H1 (cell line): ENCODE data around the gene FAM50B. TPM values are rescaled to one million over a fixed set of nuclear protein-coding genes. Genes with fewer than 3 reads are reported as not detected.

Experiments
- CTCF ChIA-PET: fragments of 300-600 bp; sonication (Branson Sonifier 250); formaldehyde crosslinking; loops from one replicate; lab custom pipeline; 2021; ENCODE audit not compliant: partially characterized antibody; lab: Charles Lee
- POLR2A ChIA-PET: fragments of 300-600 bp; sonication (Branson Sonifier 250); formaldehyde crosslinking; loops from one replicate; lab custom pipeline; 2021; ENCODE audit warnings: inconsistent platforms; ENCODE audit not compliant: partially characterized antibody; lab: Charles Lee
- DNase-seq, 2 experiments: peaks; one replicate each; pipeline versions ENCODE4 v3.0.0 to v3.0.0-alpha.2; 2010 to 2022; ENCODE audit warnings: low spot score in 2 of 2, low read depth in 1 of 2, mixed read lengths in 1 of 2
- FAIRE-seq: peaks from 2 replicates; lab custom pipeline; 2011; peaks lifted over from hg19 to GRCh38; lab: Jason Lieb, UNC
- H2AFZ ChIP-seq: 2 replicates; pipeline ENCODE4 v1.8.1; 2012; ENCODE audit warnings: low read length, inconsistent platforms
- H2AK5ac ChIP-seq: 2 replicates; pipeline ENCODE4 v1.6.1; 2013; ENCODE audit warnings: low read depth, low read length
- H2BK120ac ChIP-seq: replicated peaks from 2 replicates; pipeline ENCODE3; 2013; ENCODE audit warnings: low read depth, low read length, inconsistent platforms
- H2BK12ac ChIP-seq: 2 replicates; pipeline ENCODE4 v1.6.1; 2013; ENCODE audit warnings: low read depth, low read length
- H2BK15ac ChIP-seq: 2 replicates; pipeline ENCODE4 v1.6.1; 2013; ENCODE audit warnings: low read length
- H2BK20ac ChIP-seq: 2 replicates; pipeline ENCODE4 v1.6.1; 2013; ENCODE audit warnings: low read length
- H2BK5ac ChIP-seq: 2 replicates; pipeline ENCODE4 v1.6.1; 2013; ENCODE audit warnings: low read depth, low read length
- H3K14ac ChIP-seq: 2 replicates; pipeline ENCODE4 v1.6.1; 2013; ENCODE audit warnings: inconsistent platforms; ENCODE audit not compliant: insufficient read length
- H3K18ac ChIP-seq: 2 replicates; pipeline ENCODE4 v1.6.1; 2013; ENCODE audit warnings: low read length; ENCODE audit errors: extremely low read depth
- H3K23ac ChIP-seq: 2 replicates; pipeline ENCODE4 v1.6.1; 2013; ENCODE audit warnings: inconsistent platforms; ENCODE audit not compliant: insufficient read length
- H3K23me2 ChIP-seq: 2 replicates; pipeline ENCODE4 v1.6.1; 2013; ENCODE audit warnings: low read depth, low read length
- H3K27ac ChIP-seq: 2 replicates; pipeline ENCODE4 v1.6.1; 2011; ENCODE audit warnings: low read depth, low read length, inconsistent platforms
- H3K27me3 ChIP-seq, 4 experiments: replicated peaks in 1 of 4; 1 replicate in 1 of 4; 2 replicates in 3 of 4; pipeline versions ENCODE4 v1.6.1 to v1.8.1; 2011 to 2013; ENCODE audit warnings: low read length in 3 of 4, mild to moderate bottlenecking in 3 of 4, inconsistent platforms in 2 of 4, mixed read lengths in 2 of 4, moderate library complexity in 1 of 4; ENCODE audit not compliant: control insufficient read depth in 3 of 4, insufficient read depth in 3 of 4; ENCODE audit errors: extremely low read depth in 1 of 4
- H3K36me3 ChIP-seq, 4 experiments: 2 replicates each; pipeline versions ENCODE4 v1.6.1 to v1.8.1; 2011 to 2013; ENCODE audit warnings: mild to moderate bottlenecking in 4 of 4, low read length in 3 of 4, moderate library complexity in 2 of 4, control low read depth in 1 of 4, inconsistent platforms in 1 of 4; ENCODE audit not compliant: insufficient read depth in 4 of 4, control insufficient read depth in 2 of 4
- H3K4ac ChIP-seq: replicated peaks from 2 replicates; pipeline ENCODE3; 2013; ENCODE audit warnings: low read length, low read depth, mixed read lengths, inconsistent platforms; ENCODE audit not compliant: insufficient read length
- H3K4me1 ChIP-seq, 4 experiments: replicated peaks in 1 of 4; 1 replicate in 1 of 4; 2 replicates in 3 of 4; pipeline versions ENCODE4 v1.6.1 to v1.8.1; 2011 to 2013; ENCODE audit warnings: low read length in 3 of 4, inconsistent platforms in 2 of 4, mixed read lengths in 1 of 4; ENCODE audit not compliant: insufficient read depth in 4 of 4, control insufficient read depth in 3 of 4
- H3K4me2 ChIP-seq, 2 experiments: 2 replicates each; pipeline versions ENCODE4 v1.6.1 to v1.8.1; 2011 to 2013; ENCODE audit warnings: low read depth in 2 of 2, low read length in 2 of 2, control low read depth in 1 of 2, inconsistent platforms in 1 of 2, mild to moderate bottlenecking in 1 of 2; ENCODE audit not compliant: insufficient read depth in 1 of 2
- H3K4me3 ChIP-seq, 4 experiments: fragments of 200-600, 300-600 bp in 1 of 4; sonication (generic), shearing (Covaris generic), sonication (Bioruptor Twin) in 1 of 4; 2 replicates each; pipeline versions ENCODE4 v1.5.1 to v1.8.1; 2011 to 2016; ENCODE audit warnings: low read length in 4 of 4, low read depth in 3 of 4, control low read depth in 2 of 4, inconsistent platforms in 2 of 4, mild to moderate bottlenecking in 2 of 4, mixed read lengths in 1 of 4, moderate library complexity in 1 of 4; ENCODE audit not compliant: insufficient read depth in 2 of 4; ENCODE audit errors: extremely low read depth in 1 of 4
- H3K56ac ChIP-seq: replicated peaks from 2 replicates; pipeline ENCODE3; 2013; ENCODE audit warnings: low read depth, mild to moderate bottlenecking, mixed read lengths, low read length, inconsistent platforms; ENCODE audit not compliant: insufficient read length
- H3K79me1 ChIP-seq: 2 replicates; pipeline ENCODE4 v1.6.1; 2013; ENCODE audit warnings: low read depth, low read length, control low read depth
- H3K79me2 ChIP-seq, 2 experiments: 2 replicates each; pipeline versions ENCODE4 v1.6.1 to v1.8.1; 2012 to 2013; ENCODE audit warnings: low read length in 2 of 2, mild to moderate bottlenecking in 2 of 2, inconsistent platforms in 1 of 2; ENCODE audit not compliant: insufficient read depth in 2 of 2, control insufficient read depth in 1 of 2
- H3K9ac ChIP-seq, 4 experiments: replicated peaks in 1 of 4; 1 replicate in 1 of 4; 2 replicates in 3 of 4; pipeline versions ENCODE4 v1.6.1 to v1.8.1; 2011 to 2013; ENCODE audit warnings: low read depth in 3 of 4, low read length in 3 of 4, control low read depth in 2 of 4, mild to moderate bottlenecking in 2 of 4, moderate library complexity in 2 of 4, inconsistent platforms in 1 of 4; ENCODE audit errors: extremely low read depth in 1 of 4
- H3K9me3 ChIP-seq, 2 experiments: 2 replicates each; pipeline versions ENCODE4 v1.6.1 to v1.8.1; 2012 to 2013; ENCODE audit warnings: mild to moderate bottlenecking in 2 of 2, moderate library complexity in 2 of 2, control low read depth in 1 of 2, inconsistent platforms in 1 of 2, low read depth in 1 of 2, low read length in 1 of 2, mixed read lengths in 1 of 2; ENCODE audit not compliant: insufficient read depth in 2 of 2
- H4K20me1 ChIP-seq, 2 experiments: replicated peaks in 1 of 2; 2 replicates each; pipeline versions ENCODE3 to v1.8.1; 2011 to 2013; ENCODE audit warnings: inconsistent platforms in 2 of 2, low read length in 2 of 2, mild to moderate bottlenecking in 1 of 2; ENCODE audit not compliant: insufficient read depth in 2 of 2, control insufficient read depth in 1 of 2
- H4K5ac ChIP-seq: 2 replicates; pipeline ENCODE4 v1.6.1; 2013; ENCODE audit warnings: low read length, low read depth, mixed read lengths, inconsistent platforms; ENCODE audit not compliant: insufficient read length
- H4K8ac ChIP-seq: 2 replicates; pipeline ENCODE4 v1.8.0; 2013; ENCODE audit warnings: mild to moderate bottlenecking, moderate library complexity, low read length, inconsistent platforms; ENCODE audit not compliant: insufficient read depth; ENCODE audit errors: extremely low read depth
- H4K91ac ChIP-seq: replicated peaks from 2 replicates; pipeline ENCODE3; 2013; ENCODE audit warnings: low read length, mixed read lengths, inconsistent platforms; ENCODE audit not compliant: insufficient read length
- CTBP2 ChIP-seq: IDR thresholded peaks from 2 replicates; pipeline ENCODE4 v1.7.0; 2011; ENCODE audit warnings: borderline replicate concordance, mild to moderate bottlenecking, moderate library complexity, mixed read lengths, low read length; ENCODE audit not compliant: insufficient read depth, insufficient read length
- EGR1 ChIP-seq: IDR thresholded peaks from 2 replicates; pipeline ENCODE4 v1.6.1; 2011; ENCODE audit warnings: low read depth, low read length, borderline replicate concordance
- EP300 ChIP-seq, 2 experiments: IDR thresholded peaks; 1 replicate in 1 of 2; 2 replicates in 1 of 2; pipeline ENCODE4 v1.6.1; 2011 to 2012; ENCODE audit warnings: low read depth in 2 of 2, low read length in 2 of 2, mild to moderate bottlenecking in 2 of 2, borderline replicate concordance in 1 of 2, inconsistent platforms in 1 of 2, moderate library complexity in 1 of 2
- EZH2 ChIP-seq: fragments of 200-600 bp; sonication (generic); IDR thresholded peaks from 2 replicates; pipeline ENCODE4 v1.7.1; 2012; ENCODE audit warnings: low read depth, mild to moderate bottlenecking, moderate library complexity, low read length, inconsistent platforms; ENCODE audit not compliant: severe bottlenecking
- KDM4A ChIP-seq: IDR thresholded peaks from one replicate; pipeline ENCODE4 v1.7.1; 2012; ENCODE audit warnings: low read depth, mild to moderate bottlenecking, moderate library complexity, low read length, inconsistent platforms; ENCODE audit not compliant: severe bottlenecking
- POLR2A ChIP-seq, 2 experiments: IDR thresholded peaks; 1 replicate in 1 of 2; 2 replicates in 1 of 2; pipeline ENCODE4 v1.6.1; 2011; ENCODE audit warnings: low read depth in 2 of 2, low read length in 2 of 2, mild to moderate bottlenecking in 2 of 2; ENCODE audit errors: control extremely low read depth in 1 of 2
- POU5F1 ChIP-seq: IDR thresholded peaks from 2 replicates; pipeline ENCODE4 v1.6.1; 2011; ENCODE audit warnings: low read depth, mild to moderate bottlenecking, low read length, moderate library complexity
- WGBS, 2 experiments: shearing (Covaris generic) in 1 of 2; methylation state at CpG; one replicate each; pipeline versions ENCODE4 v1.1.6 to v1.1.7; 2013 to 2015; ENCODE audit warnings: low lambda C conversion rate in 2 of 2, mixed read lengths in 2 of 2, inconsistent platforms in 1 of 2, low coverage in 1 of 2, missing lambda C conversion rate in 1 of 2; ENCODE audit not compliant: insufficient replicate concordance in 2 of 2, insufficient coverage in 1 of 2, insufficient read length in 1 of 2; ENCODE audit errors: extremely low coverage in 1 of 2, missing lambda C conversion rate in 1 of 2; 5-methylcytosine and 5-hydroxymethylcytosine counted together
- long read RNA-seq, 2 experiments: library from RNA in 1 of 2; library from capped mRNA in 1 of 2; stranded (forward); transcript quantifications; one replicate each; pipeline ENCODE4 v2.0.0, GENCODE V29; 2021; ENCODE audit warnings: inconsistent platforms in 1 of 2
- polyA minus RNA-seq, 3 experiments: library from RNA; depleted of rRNA, polyadenylated mRNA; stranded (reverse); fragments of >200 nt; gene quantifications; 1 replicate in 2 of 3; 2 replicates in 1 of 3; pipeline ENCODE4 v1.2.3, GENCODE V29; 2011
- polyA plus RNA-seq, 7 experiments: library from polyadenylated mRNA; depleted of rRNA in 3 of 7; stranded (reverse) in 5 of 7; unstranded in 2 of 7; fragments of >200 nt in 5 of 7; fragments of 200-250 nt in 2 of 7; gene quantifications; 1 replicate in 5 of 7; 2 replicates in 1 of 7; 4 replicates in 1 of 7; pipeline versions ENCODE4 v1.2.1 to v1.2.3, GENCODE V29; 2011 to 2013; ENCODE audit warnings: missing spikeins in 2 of 7, mixed read lengths in 2 of 7
- total RNA-seq: library from RNA; stranded (reverse); fragmentation: NEBNext Ultra II Directional; extraction: Animal tissue kit (Norgen Biotek cat#: 25700); gene quantifications from 2 replicates; pipeline ENCODE4 v1.2.1, GENCODE V29; 2021

The FAM50B gene, protein sequence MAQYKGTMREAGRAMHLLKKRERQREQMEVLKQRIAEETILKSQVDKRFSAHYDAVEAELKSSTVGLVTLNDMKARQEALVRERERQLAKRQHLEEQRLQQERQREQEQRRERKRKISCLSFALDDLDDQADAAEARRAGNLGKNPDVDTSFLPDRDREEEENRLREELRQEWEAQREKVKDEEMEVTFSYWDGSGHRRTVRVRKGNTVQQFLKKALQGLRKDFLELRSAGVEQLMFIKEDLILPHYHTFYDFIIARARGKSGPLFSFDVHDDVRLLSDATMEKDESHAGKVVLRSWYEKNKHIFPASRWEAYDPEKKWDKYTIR
- 3.1 and 3.8 TPM in 2 replicates for total RNA-seq
- polyA plus RNA-seq (2011; rRNA removed), result 3.2 and 3.6 TPM in 2 replicates
- 5.2 TPM for polyA plus RNA-seq (2011; cell fraction: cytosol; rRNA removed)
- polyA plus RNA-seq (2011; cell fraction: nucleus; rRNA removed), result 3.2 TPM
- polyA plus RNA-seq (2012, experiment 1 of 2), result 1.7 to 3.5 TPM (median 2.2 TPM) in 4 replicates
- polyA plus RNA-seq (2012, experiment 2 of 2), result 1.7 TPM
- 1.9 TPM for polyA plus RNA-seq (2013, experiment 1 of 2)
- 2.2 TPM for polyA plus RNA-seq (2013, experiment 2 of 2)
- polyA minus RNA-seq (2011; rRNA and poly(A)+ RNA removed), result 1.1 and 1.4 TPM in 2 replicates
- 1.8 TPM for polyA minus RNA-seq (2011; cell fraction: cytosol; rRNA and poly(A)+ RNA removed)
- 2.0 TPM for polyA minus RNA-seq (2011; cell fraction: nucleus; rRNA and poly(A)+ RNA removed)
- long read RNA-seq, experiment 1, partial matches to known transcripts, result 0 of 1 reads
- long read RNA-seq, experiment 1, other reads (novel, unspliced or antisense), result 0 of 1 reads
- long read RNA-seq, experiment 2, result 0 reads

GRCh38 chr6:3848925-3849605 lies at the start of gene FAM50B:
FAM50B (plus strand) TSS chr6:3849373; CDS start chr6:3849812, 439 bp downstream.
- CTCF ChIA-PET, result interaction anchor here (0.6 to 11.3 kb wide), 90 partner anchors 8 to 432 kb away, joined by 3 to 124 read pairs (median 6); a partner anchor contains a TSS
- Histone ChIP-seq H3K27ac (no peak within 1 kb of the TSS), H3K56ac (peak within 1 kb of the TSS; percentile 82)
- TF ChIP-seq CTBP2, result no peak
- no peak for TF ChIP-seq EZH2
- peak; percentile 90 for TF ChIP-seq KDM4A
- peak in 1 of 2 experiments; percentile 50; a peak in 1 of 3 replicates for TF ChIP-seq POLR2A (IDR thresholded peaks at IDR 0.05; ENCODE audit: control extremely low read depth in 1 of 2, low read depth in 2 of 2, low read length in 2 of 2)
- no peak for TF ChIP-seq EP300 (IDR thresholded peaks at IDR 0.05; ENCODE audit: borderline replicate concordance in 1 of 2, low read depth in 2 of 2, low read length in 2 of 2)
- no peak for TF ChIP-seq POU5F1
- TF ChIP-seq EGR1, result no peak

More at GRCh38 chr6:3848925-3849605, at the start of gene FAM50B:
- peak within 1 kb of the TSS; percentile 88 for H2BK15ac ChIP-seq
- no peak within 1 kb of the TSS for H3K23ac ChIP-seq
- peak; percentile 64 to 99 for DNase-seq
- peak within 1 kb of the TSS; percentile 38 for H2BK120ac ChIP-seq
- H3K4me1 ChIP-seq, result peaks cover 0 to 10% (median 4%) of the 10 kb centered on the region in 4 experiments; a peak in 5 of 7 replicates
- H3K14ac ChIP-seq, result no peak within 1 kb of the TSS
- WGBS, 2 experiments, result 16% methylated on average over 47 of the region's 49 CpGs; no CpG with 5 or more reads in 1 of the 2 experiments
- peak within 1 kb of the TSS; percentile 92 for H4K91ac ChIP-seq
- H4K8ac ChIP-seq, result peak within 1 kb of the TSS; percentile 88
- no peak within 1 kb of the TSS for H2AK5ac ChIP-seq
- no peaks in the 10 kb centered on the region for H4K20me1 ChIP-seq
- peak within 1 kb of the TSS; percentile 95 for H2AFZ ChIP-seq
- 0 out of 7 replicates have a peak, but pooled peaks cover 0 to 2% (median 0%) of the 10 kb centered on the region in 4 experiments for H3K27me3 ChIP-seq
- H3K18ac ChIP-seq, result peak within 1 kb of the TSS; percentile 95
- H3K23me2 ChIP-seq, result peaks cover 10% of the 10 kb centered on the region; the same call in 1 of the 2 replicates
- peak within 1 kb of the TSS; percentile 46 to 71 (median 60) for H3K4me3 ChIP-seq
- peak within 1 kb of the TSS; percentile 80; the same call in 1 of the 2 replicates for H2BK5ac ChIP-seq
- no peaks in the 10 kb centered on the region for H3K9me3 ChIP-seq
- H4K5ac ChIP-seq, result peak within 1 kb of the TSS; percentile 67
- peak within 1 kb of the TSS; percentile 94 for H3K4ac ChIP-seq
- H3K4me2 ChIP-seq, result peak within 1 kb of the TSS; percentile 35 to 86
- H2BK20ac ChIP-seq, result no peak within 1 kb of the TSS; the same call in 1 of the 2 replicates
- no peaks in the 10 kb centered on the region for H3K36me3 ChIP-seq
- no peak for FAIRE-seq
- H2BK12ac ChIP-seq, result peak within 1 kb of the TSS; percentile 85
- H3K9ac ChIP-seq, result peak within 1 kb of the TSS in 2 of 4 experiments; percentile 60; a peak in 4 of 7 replicates
- POLR2A ChIA-PET, result interaction anchor here (0.6 to 1.4 kb wide), 13 partner anchors 13 to 172 kb away, joined by 3 to 7 read pairs (median 3); a partner anchor contains a TSS
- no peaks in the 10 kb centered on the region for H3K79me2 ChIP-seq
- no peaks in the 10 kb centered on the region for H3K79me1 ChIP-seq
